ENCODE measurements around the gene RAB8A. TPM values are rescaled to one million over a fixed set of nuclear protein-coding genes. Genes with fewer than 3 reads are reported as not detected.

Gene RAB8A
- total and polyA plus RNA-seq, 9 of the 15 experiments (the other 6 are each of a cell fraction or from before 2014, with no cell fraction given) = 11.2 to 102 (median 53.2) TPM

GRCh38 chr19:16167055-16167454, 55.4 kb downstream of the RAB8A start:
- Histone ChIP-seq H3K79me2 (ENCODE audit: control insufficient read depth, insufficient read depth, low read length) (no peaks in the 10 kb centered on the region), H3K27ac (ENCODE audit: extremely low read depth, low read depth, low read length) (no peak overlapping the region), H3K4me2 (ENCODE audit: insufficient read depth, low read length) (no peak overlapping the region), H3K4me3 (no peak overlapping the region), H3K9ac (ENCODE audit: insufficient read depth in 1 of 2, low read depth in 2 of 2, low read length in 2 of 2) (no peak overlapping the region), H3K27me3 (ENCODE audit: control insufficient read depth in 2 of 2, insufficient read depth in 2 of 2, low read length in 2 of 2) (peaks cover 0 to under 1% of the 10 kb centered on the region in 2 experiments; a peak in 1 of 5 replicates), H3K36me3 (ENCODE audit: control insufficient read depth, insufficient read depth, low read length) (no peaks in the 10 kb centered on the region), H2AFZ (ENCODE audit: low read depth, low read length) (no peak overlapping the region), H3K4me1 (replicated peaks in 1 of 2; ENCODE audit: control insufficient read depth in 2 of 2, insufficient read depth in 2 of 2, low read length in 2 of 2) (no peaks in the 10 kb centered on the region), H3K9me1 (ENCODE audit: control insufficient read depth, insufficient read depth, low read length) (no peaks in the 10 kb centered on the region), H4K20me1 (replicated peaks; ENCODE audit: control insufficient read depth, insufficient read depth, low read length) (no peaks in the 10 kb centered on the region), H3K9me3 (replicated peaks; ENCODE audit: control insufficient read depth, insufficient read depth, low read depth, low read length) (peaks cover 3% of the 10 kb centered on the region; the same call in 1 of the 2 replicates)
- ChIA-PET CTCF (ENCODE audit: low intra/inter-chr PET ratio) (no interaction called here), POLR2A (no interaction called here)
- intact Hi-C loops (cut with micrococcal nuclease) = no loop called here
- TF ChIP-seq, protein P1, sequence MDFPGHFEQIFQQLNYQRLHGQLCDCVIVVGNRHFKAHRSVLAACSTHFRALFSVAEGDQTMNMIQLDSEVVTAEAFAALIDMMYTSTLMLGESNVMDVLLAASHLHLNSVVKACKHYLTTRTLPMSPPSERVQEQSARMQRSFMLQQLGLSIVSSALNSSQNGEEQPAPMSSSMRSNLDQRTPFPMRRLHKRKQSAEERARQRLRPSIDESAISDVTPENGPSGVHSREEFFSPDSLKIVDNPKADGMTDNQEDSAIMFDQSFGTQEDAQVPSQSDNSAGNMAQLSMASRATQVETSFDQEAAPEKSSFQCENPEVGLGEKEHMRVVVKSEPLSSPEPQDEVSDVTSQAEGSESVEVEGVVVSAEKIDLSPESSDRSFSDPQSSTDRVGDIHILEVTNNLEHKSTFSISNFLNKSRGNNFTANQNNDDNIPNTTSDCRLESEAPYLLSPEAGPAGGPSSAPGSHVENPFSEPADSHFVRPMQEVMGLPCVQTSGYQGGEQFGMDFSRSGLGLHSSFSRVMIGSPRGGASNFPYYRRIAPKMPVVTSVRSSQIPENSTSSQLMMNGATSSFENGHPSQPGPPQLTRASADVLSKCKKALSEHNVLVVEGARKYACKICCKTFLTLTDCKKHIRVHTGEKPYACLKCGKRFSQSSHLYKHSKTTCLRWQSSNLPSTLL (IDR thresholded peaks at IDR 0.05) = no peak
- no peak for TF ChIP-seq RHOXF2B (CRISPR knock-in tag; conservative IDR thresholded peaks at IDR 0.05)
- no peak for TF ChIP-seq ZNF12 (CRISPR knock-in tag; IDR thresholded peaks at IDR 0.05)
- TF ChIP-seq SUPT5H (IDR thresholded peaks at IDR 0.05) = no peak
- TF ChIP-seq MTA2 (IDR thresholded peaks at IDR 0.05; ENCODE audit: low read depth) = no peak
- no peak for TF ChIP-seq DLX4 (CRISPR knock-in tag; IDR thresholded peaks at IDR 0.05)
- no peak for TF ChIP-seq HOXB6 (CRISPR knock-in tag; IDR thresholded peaks at IDR 0.05; ENCODE audit: borderline replicate concordance)
- no peak for TF ChIP-seq SAFB2 (IDR thresholded peaks at IDR 0.05; ENCODE audit: borderline replicate concordance, low read depth, low read length, severe bottlenecking)
- no peak for TF ChIP-seq KDM5B (IDR thresholded peaks at IDR 0.05; ENCODE audit: insufficient replicate concordance, low read depth, low read length)
- TF ChIP-seq ZNF324 (CRISPR knock-in tag; IDR thresholded peaks at IDR 0.05) = no peak
- no peak for TF ChIP-seq TAF7 (tag; IDR thresholded peaks at IDR 0.05)
- no peak for TF ChIP-seq ZNF274 (IDR thresholded peaks at IDR 0.05; ENCODE audit: borderline replicate concordance, low read depth, low read length)
- TF ChIP-seq GABPB2 (CRISPR knock-in tag; conservative IDR thresholded peaks at IDR 0.05) = no peak
- no peak for ATAC-seq
- no TSS peak for BruUV-seq (replicated peaks)
- no peak for DNase-seq (ENCODE audit: extremely low read depth in 1 of 4, low spot score in 3 of 4)
- WGBS (ENCODE audit: insufficient coverage, low coverage, missing lambda C conversion rate) = 60% methylated on average over 5 of the region's 5 CpGs
- in situ Hi-C loops (cut with MboI) = no loop called here
- no peak for FAIRE-seq
